Muscle of leg (tissue), 11 donors: Measurements from ENCODE around the gene ERCC6. TPM values are rescaled to one million over a fixed set of nuclear protein-coding genes. Genes with fewer than 3 reads are reported as not detected.

ENCODE experiments used
- DNase-seq: peaks from one replicate; pipeline ENCODE4 v3.0.0; 2013
- H3K27ac ChIP-seq: one replicate; pipeline ENCODE4 v1.5.1; 2013; ENCODE audit warnings: mild to moderate bottlenecking, low read length, control low read depth
- H3K27me3 ChIP-seq: one replicate; pipeline ENCODE4 v1.6.1; 2013; ENCODE audit warnings: low read length; ENCODE audit not compliant: control insufficient read depth, insufficient read depth
- H3K36me3 ChIP-seq: one replicate; pipeline ENCODE4 v1.6.1; 2013; ENCODE audit warnings: low read length; ENCODE audit not compliant: control insufficient read depth, insufficient read depth
- H3K4me1 ChIP-seq: one replicate; pipeline ENCODE4 v1.6.1; 2013; ENCODE audit warnings: low read length; ENCODE audit not compliant: control insufficient read depth, insufficient read depth
- H3K4me3 ChIP-seq: one replicate; pipeline ENCODE4 v1.5.1; 2013; ENCODE audit warnings: low read length, control low read depth
- H3K9me3 ChIP-seq: replicated peaks from 2 replicates; pipeline ENCODE4 v1.6.1; 2013; ENCODE audit warnings: low read depth, low read length; ENCODE audit not compliant: control insufficient read depth
- WGBS: methylation state at CpG from one replicate; pipeline ENCODE4 v1.1.5; 2013; ENCODE audit warnings: missing lambda C conversion rate; ENCODE audit not compliant: insufficient coverage; 5-methylcytosine and 5-hydroxymethylcytosine counted together
- polyA plus RNA-seq, 8 donors: library from polyadenylated mRNA; unstranded; fragments of 120-200 nt; gene quantifications; one replicate each; pipeline versions ENCODE4 v1.2.1 to v1.2.3, GENCODE V29; 2013; ENCODE audit warnings: inconsistent platforms in 1 of 8, low replicate concordance in 1 of 8; ENCODE audit not compliant: insufficient read length in 8 of 8, insufficient read depth in 1 of 8
- total RNA-seq: library from RNA; stranded (reverse); fragments of 120-200 nt; gene quantifications from one replicate; pipeline ENCODE4 v1.2.4, GENCODE V29; 2013

ERCC6 gene
- total and polyA plus RNA-seq, 9 donors = 7.5 to 10.6 (median 9.3) TPM

DNA sequence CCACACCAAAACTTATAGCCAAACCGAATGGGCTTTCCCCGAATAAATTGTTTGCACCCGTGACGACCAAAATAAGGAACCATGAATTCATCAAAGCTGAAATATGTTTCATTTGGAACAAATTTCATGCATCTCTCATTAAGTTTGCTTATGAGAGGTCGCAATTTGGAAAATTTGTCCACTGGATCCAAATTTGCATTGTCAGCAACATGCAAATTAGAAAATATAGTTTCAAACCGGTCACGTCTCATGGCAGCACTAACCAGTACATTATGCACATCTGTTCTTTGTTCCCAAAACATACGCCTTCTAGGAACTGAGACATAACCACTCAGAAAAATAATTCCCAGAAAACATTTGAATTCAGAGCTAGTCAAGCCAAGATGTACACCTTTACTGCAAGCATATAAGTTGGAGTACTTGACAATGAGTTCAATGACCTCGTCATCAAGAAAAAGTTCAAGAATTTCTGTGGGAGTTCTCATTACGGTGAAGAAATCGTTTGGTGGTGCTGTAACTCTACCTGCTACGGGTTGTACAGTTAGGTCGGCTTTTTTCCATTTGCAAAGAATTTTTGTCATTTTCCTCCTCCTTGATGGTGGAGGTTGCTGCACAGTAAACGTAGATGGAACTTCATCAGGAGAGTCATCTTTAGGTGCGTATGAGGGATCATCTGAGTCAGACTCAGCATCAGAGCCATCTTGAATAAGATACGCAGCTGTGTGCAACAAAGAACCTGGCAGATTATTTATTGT is 22.5 kb downstream of the ERCC6 start:
- no peak for DNase-seq
- H3K9me3 ChIP-seq = no peaks in the 10 kb centered on the region
- H3K4me3 ChIP-seq = no peak overlapping the region
- WGBS = 93% methylated on average over 9 of the region's 16 CpGs
- peaks cover 16% of the 10 kb centered on the region for H3K36me3 ChIP-seq
- peaks cover 15% of the 10 kb centered on the region for H3K4me1 ChIP-seq
- H3K27ac ChIP-seq = no peak overlapping the region
- H3K27me3 ChIP-seq = no peaks in the 10 kb centered on the region

DNA sequence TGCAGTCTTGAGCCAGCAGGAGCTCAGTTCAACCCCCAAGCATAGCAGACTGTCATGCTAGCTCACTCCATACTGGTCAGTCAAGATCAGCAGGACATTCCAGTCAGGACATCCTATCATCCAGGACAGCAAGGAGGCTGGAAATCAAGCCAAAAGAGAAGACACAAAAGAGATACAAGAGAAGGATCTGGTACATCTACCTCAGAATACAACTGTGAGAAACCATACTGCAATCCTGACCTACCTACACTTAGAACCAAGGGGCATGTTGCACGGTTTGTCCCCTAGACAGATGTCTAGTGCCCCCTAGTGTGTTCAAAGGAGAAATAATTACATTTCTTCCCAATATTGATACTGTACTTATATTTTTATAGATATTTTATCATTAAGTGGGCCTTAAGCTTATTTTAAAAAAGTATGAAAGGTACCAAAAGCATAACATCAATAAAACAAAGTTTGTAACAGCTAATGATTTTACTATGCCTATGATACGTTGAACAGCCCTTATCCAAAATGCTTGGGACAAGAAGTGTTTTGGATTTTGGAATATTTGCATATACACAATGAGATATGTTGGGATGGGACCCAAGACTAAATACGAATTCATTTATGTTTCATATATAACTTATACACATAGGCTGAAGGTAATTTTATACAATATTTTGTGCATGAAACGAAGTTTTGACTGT is 26.7 kb downstream of the ERCC6 start:
- peak; percentile 16 for DNase-seq
- H3K27ac ChIP-seq = no peak overlapping the region
- peaks cover 15% of the 10 kb centered on the region for H3K36me3 ChIP-seq
- no peaks in the 10 kb centered on the region for H3K4me1 ChIP-seq
- no peaks in the 10 kb centered on the region for H3K27me3 ChIP-seq
- no CpG with 5 or more reads among the region's 4 CpGs for WGBS
- no peak overlapping the region for H3K4me3 ChIP-seq
- H3K9me3 ChIP-seq = no peaks in the 10 kb centered on the region

DNA sequence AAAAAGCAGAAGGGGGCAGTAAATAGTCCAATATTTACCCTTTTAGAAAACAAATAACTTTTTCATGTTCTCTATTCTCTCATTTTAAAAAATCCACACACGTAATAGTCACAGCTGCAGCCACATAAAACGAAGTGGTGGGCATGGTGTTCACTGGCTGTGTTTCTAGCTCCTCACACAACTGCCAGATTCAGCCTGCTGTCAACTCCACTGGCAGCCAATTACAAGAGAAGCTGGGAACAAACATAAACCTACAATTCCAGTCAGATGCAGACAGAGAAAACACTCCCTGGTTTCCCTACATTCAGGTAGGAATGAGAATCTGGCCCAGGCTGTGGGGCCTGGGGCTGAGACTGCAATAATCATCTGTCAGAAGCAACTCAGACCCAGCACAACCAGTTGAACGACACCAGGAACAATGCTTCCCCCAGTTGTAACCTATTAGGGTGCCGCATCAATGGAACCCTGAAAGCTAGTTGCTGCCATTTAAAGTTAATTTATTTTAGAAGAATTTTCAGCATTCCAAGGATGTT is 29.1 kb downstream of the ERCC6 start:
- H3K4me1 ChIP-seq = no peaks in the 10 kb centered on the region
- H3K4me3 ChIP-seq = no peak overlapping the region
- no peak for DNase-seq
- peaks cover 3% of the 10 kb centered on the region for H3K36me3 ChIP-seq
- H3K9me3 ChIP-seq = no peaks in the 10 kb centered on the region
- 73% methylated on average over 2 of the region's 4 CpGs for WGBS
- no peak overlapping the region for H3K27ac ChIP-seq
- no peaks in the 10 kb centered on the region for H3K27me3 ChIP-seq

DNA sequence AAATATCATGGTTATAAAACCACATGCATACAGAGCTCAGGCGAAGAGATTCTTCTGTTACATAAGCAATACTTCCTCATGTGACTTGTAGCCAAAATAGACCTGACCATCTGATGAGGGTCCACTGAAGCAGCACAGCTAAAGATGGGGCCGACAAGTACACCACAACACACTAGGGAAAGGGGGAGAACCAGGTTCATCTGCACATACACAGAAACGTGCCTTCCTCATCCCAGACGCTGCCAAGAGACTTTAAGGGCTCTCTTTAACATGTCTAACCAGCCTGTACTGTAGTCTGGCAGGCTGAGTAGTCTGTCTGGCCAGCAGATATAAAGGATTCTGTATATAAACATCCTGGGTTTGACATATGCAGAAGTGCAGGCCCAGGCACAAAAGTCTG is 30.3 kb downstream of the ERCC6 start:
- Histone ChIP-seq H3K4me3 (no peak overlapping the region), H3K36me3 (peaks cover 3% of the 10 kb centered on the region), H3K9me3 (no peaks in the 10 kb centered on the region), H3K4me1 (no peaks in the 10 kb centered on the region), H3K27ac (no peak overlapping the region), H3K27me3 (no peaks in the 10 kb centered on the region)
- WGBS = no CpG with 5 or more reads among the region's 4 CpGs
- no peak for DNase-seq

DNA sequence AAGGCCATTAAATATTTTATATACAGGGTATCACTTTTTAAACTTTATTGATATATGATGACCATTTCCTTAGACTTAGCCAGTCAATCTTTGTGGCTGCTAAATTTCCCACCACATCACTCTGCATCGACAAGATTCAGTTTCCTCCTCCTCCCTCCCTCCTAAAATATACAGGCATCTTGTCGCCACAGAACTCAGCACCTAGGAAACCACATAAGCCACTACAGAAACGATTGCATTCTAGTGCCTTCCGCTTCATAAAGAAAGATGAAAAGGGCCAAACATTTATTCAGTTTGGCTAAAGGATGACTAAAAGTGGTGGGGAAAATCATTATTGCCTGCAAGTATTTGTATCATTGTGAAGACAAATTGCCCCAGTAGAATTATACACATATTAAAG is 30.7 kb downstream of the ERCC6 start:
- WGBS = 17% methylated on average over 1 of the region's 4 CpGs
- Histone ChIP-seq H3K9me3 (no peaks in the 10 kb centered on the region), H3K36me3 (peaks cover 3% of the 10 kb centered on the region), H3K4me3 (no peak overlapping the region), H3K27me3 (no peaks in the 10 kb centered on the region), H3K27ac (no peak overlapping the region), H3K4me1 (no peaks in the 10 kb centered on the region)
- no peak for DNase-seq

GRCh38 chr10:49505589-49505988 is 33.3 kb downstream of the ERCC6 start:
- no CpG with 5 or more reads among the region's 4 CpGs for WGBS
- Histone ChIP-seq H3K27ac (no peak overlapping the region), H3K9me3 (no peaks in the 10 kb centered on the region), H3K27me3 (no peaks in the 10 kb centered on the region), H3K4me3 (no peak overlapping the region), H3K4me1 (peaks cover 6% of the 10 kb centered on the region), H3K36me3 (no peaks in the 10 kb centered on the region)
- DNase-seq = no peak

DNA sequence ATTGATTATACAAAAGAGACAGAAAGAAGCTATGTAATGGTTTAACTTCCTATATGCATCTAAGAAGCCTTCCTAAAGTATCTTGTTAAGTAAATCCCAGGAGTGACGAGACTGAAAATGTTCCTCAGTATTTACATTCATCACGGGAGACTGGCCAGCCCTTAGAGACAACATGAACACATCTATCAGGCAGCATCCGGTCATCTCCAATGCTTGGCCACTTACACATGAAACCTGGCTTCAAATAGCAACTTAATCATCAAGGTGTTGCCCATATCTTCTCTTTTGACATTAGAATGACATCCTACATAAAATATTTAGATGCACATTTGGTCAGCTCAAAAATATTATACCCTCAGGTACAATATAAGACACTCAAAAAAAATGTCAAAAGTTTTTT is 33.8 kb downstream of the ERCC6 start:
- WGBS = 57% methylated on average over 2 of the region's 3 CpGs
- no peaks in the 10 kb centered on the region for H3K9me3 ChIP-seq

DNA sequence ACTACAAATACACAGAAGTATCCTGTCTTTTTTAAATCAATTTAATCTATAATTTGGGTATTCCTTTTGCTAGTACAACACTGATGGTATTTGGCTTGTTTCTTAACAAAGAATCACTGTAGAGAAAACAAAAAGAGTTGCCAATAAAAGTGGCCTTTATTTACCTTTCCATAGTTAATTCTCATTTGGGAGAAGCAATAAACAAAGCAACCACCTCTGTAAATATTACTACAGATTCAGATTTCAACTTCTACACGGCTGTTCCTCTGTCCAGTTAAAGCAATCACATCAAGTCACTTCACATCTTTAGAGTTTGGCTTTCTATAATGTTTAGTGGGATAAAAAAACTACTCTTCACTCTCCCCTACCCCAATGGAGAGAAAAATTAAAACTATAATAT is 34.4 kb downstream of the ERCC6 start:
- no peaks in the 10 kb centered on the region for H3K9me3 ChIP-seq
- no peak overlapping the region for H3K27ac ChIP-seq
- no peak for DNase-seq
- H3K4me1 ChIP-seq = peaks cover 8% of the 10 kb centered on the region
- no peak overlapping the region for H3K4me3 ChIP-seq
- no CpG with 5 or more reads among the region's 1 CpG for WGBS
- peaks cover 3% of the 10 kb centered on the region for H3K36me3 ChIP-seq
- no peaks in the 10 kb centered on the region for H3K27me3 ChIP-seq

More for the DNA sequence above, 33.8 kb downstream of the ERCC6 start:
- peaks cover 8% of the 10 kb centered on the region for H3K4me1 ChIP-seq
- H3K27me3 ChIP-seq = no peaks in the 10 kb centered on the region
- DNase-seq = no peak
- H3K27ac ChIP-seq = no peak overlapping the region
- no peak overlapping the region for H3K4me3 ChIP-seq
- H3K36me3 ChIP-seq = peaks cover 3% of the 10 kb centered on the region

DNA sequence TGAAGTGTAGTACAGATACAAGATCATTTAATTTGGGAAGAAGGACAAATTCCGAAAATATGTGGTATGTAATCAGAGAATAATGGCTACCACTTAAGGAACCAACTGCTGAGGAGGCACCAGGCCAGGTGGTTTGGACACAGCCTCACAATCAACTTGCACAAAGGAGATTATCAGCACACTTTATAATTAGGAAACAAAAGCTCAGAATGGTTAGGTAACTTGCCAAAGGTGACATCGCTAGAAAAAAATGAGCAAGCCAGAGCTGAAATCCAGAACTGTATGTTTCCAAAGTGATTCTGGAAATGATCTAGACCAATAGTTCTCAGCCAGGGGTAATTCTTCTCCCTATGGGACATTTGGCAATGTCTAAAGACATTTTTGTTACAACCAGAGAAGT is 36.6 kb downstream of the ERCC6 start:
- Histone ChIP-seq H3K36me3 (peaks cover 4% of the 10 kb centered on the region), H3K27ac (no peak overlapping the region), H3K27me3 (no peaks in the 10 kb centered on the region), H3K4me1 (peaks cover 8% of the 10 kb centered on the region), H3K4me3 (no peak overlapping the region), H3K9me3 (no peaks in the 10 kb centered on the region)
- no CpG with 5 or more reads among the region's 2 CpGs for WGBS
- DNase-seq = peak; percentile 19

- Histone ChIP-seq H3K4me3 (no peak overlapping the region), H3K9me3 (no peaks in the 10 kb centered on the region), H3K27me3 (no peaks in the 10 kb centered on the region), H3K36me3 (peaks cover 4% of the 10 kb centered on the region), H3K27ac (no peak overlapping the region), H3K4me1 (peaks cover 8% of the 10 kb centered on the region)
- peak; percentile 37 for DNase-seq
- 30% methylated on average over 1 of the region's 1 CpG for WGBS
Observed at GRCh38 chr10:49500412-49500811, 38.5 kb downstream of the ERCC6 start.
